ENCODE data around the gene MAP3K10.
A peak's percentile ranks its signal among the peaks of the same experiment; 100 is the strongest.
"Not testable (repeated sequence)": the region's sequence is repeated elsewhere in the genome, so short reads cannot be mapped to it uniquely, and the experiment has no call there.

MAP3K10 gene

GRCh38 chr19:40190891-40191835 lies at the start of gene MAP3K10:
Gene MAP3K10 (plus strand): TSS chr19:40191426. CDS start chr19:40192032, 606 bp downstream.
- DNase-seq, result peak; percentile 37

GRCh38 chr19:40141551-40141950 lies 49.7 kb upstream of the MAP3K10 start:
- DNase-seq, result no peak

- DNase-seq, result no peak
Measured at GRCh38 chr19:40143612-40144011, 47.6 kb upstream of the MAP3K10 start.

GRCh38 chr19:40144151-40144550 lies 47.1 kb upstream of the MAP3K10 start:
- no peak for DNase-seq

- DNase-seq, result no peak
Measured at GRCh38 chr19:40144947-40145748, 46.1 kb upstream of the MAP3K10 start.

GRCh38 chr19:40145749-40146029 lies 45.5 kb upstream of the MAP3K10 start:
- DNase-seq, result not testable (repeated sequence)

- DNase-seq, result no peak
Measured at GRCh38 chr19:40147338-40147692, 43.9 kb upstream of the MAP3K10 start.

- DNase-seq, result no peak
Measured at GRCh38 chr19:40147693-40148347, 43.4 kb upstream of the MAP3K10 start.

GRCh38 chr19:40149501-40149900 lies 41.7 kb upstream of the MAP3K10 start:
- DNase-seq, result no peak

GRCh38 chr19:40150170-40150569 lies 41.1 kb upstream of the MAP3K10 start:
- no peak for DNase-seq

- no peak for DNase-seq
Measured at GRCh38 chr19:40154121-40154680, 37.0 kb upstream of the MAP3K10 start.

GRCh38 chr19:40155749-40156265 lies 35.4 kb upstream of the MAP3K10 start:
- no peak for DNase-seq

- no peak for DNase-seq
Measured at GRCh38 chr19:40157059-40157458, 34.2 kb upstream of the MAP3K10 start.

- DNase-seq, result no peak
Measured at GRCh38 chr19:40159744-40160143, 31.5 kb upstream of the MAP3K10 start.

- no peak for DNase-seq
Measured at GRCh38 chr19:40162104-40162503, 29.1 kb upstream of the MAP3K10 start.

GRCh38 chr19:40163541-40164129 lies 27.6 kb upstream of the MAP3K10 start:
- no peak for DNase-seq

- no peak for DNase-seq
Measured at GRCh38 chr19:40165362-40165937, 25.8 kb upstream of the MAP3K10 start.

GRCh38 chr19:40169482-40170302 lies 21.5 kb upstream of the MAP3K10 start:
- DNase-seq, result not testable (repeated sequence)

GRCh38 chr19:40170303-40170989 lies 20.8 kb upstream of the MAP3K10 start:
- DNase-seq, result not testable (repeated sequence)

GRCh38 chr19:40171293-40171692 lies 19.9 kb upstream of the MAP3K10 start:
- DNase-seq, result not testable (repeated sequence)

- DNase-seq, result no peak
Measured at GRCh38 chr19:40174092-40174491, 17.1 kb upstream of the MAP3K10 start.
